Measurements from ENCODE around the gene GRIN2D.

GRCh38 chr19:48361912-48362311, 31.6 kb upstream of the GRIN2D start:
- TF ChIP-seq CTCF (IDR thresholded peaks at IDR 0.05; ENCODE audit: borderline replicate concordance, extremely low read depth, low read length, poor library complexity, severe bottlenecking) = no peak
- no peak for TF ChIP-seq EZH2 (IDR thresholded peaks at IDR 0.05; ENCODE audit: borderline replicate concordance, low read depth, low read length, severe bottlenecking)
